Activated CD8-positive, alpha-beta memory T cell treated with anti-CD3 and anti-CD28 coated beads, Interleukin-2, amount 50 U/mL, for 24 hours (primary cell): ENCODE data around the gene APH1A.
"Not testable (repeated sequence)": the region's sequence is repeated elsewhere in the genome, so short reads cannot be mapped to it uniquely, and the experiment has no call there.

Experiments
- DNase-seq: peaks from one replicate; pipeline ENCODE4 v3.0.0-alpha.2; 2020; ENCODE audit errors: extremely low read depth

The APH1A gene

GRCh38 chr1:150268705-150269403 lies at the start of gene APH1A:
APH1A (minus strand) TSS chr1:150269016; CDS start chr1:150268810, 206 bp downstream.
- peak; percentile 87 for DNase-seq

GRCh38 chr1:150314691-150315090 lies 45.9 kb upstream of the APH1A start:
- not testable (repeated sequence) for DNase-seq

- no peak for DNase-seq
These were observed 42.9 kb upstream of the APH1A start for GRCh38 chr1:150311762-150312161.

GRCh38 chr1:150309758-150310508 lies 41.1 kb upstream of the APH1A start:
- no peak for DNase-seq

- not testable (repeated sequence) for DNase-seq
These were observed 39.8 kb upstream of the APH1A start for GRCh38 chr1:150308585-150308984.

- no peak for DNase-seq
These were observed 34.1 kb upstream of the APH1A start for GRCh38 chr1:150302902-150303301.

GRCh38 chr1:150302338-150302737 lies 33.5 kb upstream of the APH1A start:
- DNase-seq: no peak

- no peak for DNase-seq
These were observed 30.9 kb upstream of the APH1A start for GRCh38 chr1:150299716-150300115.

- DNase-seq: no peak
These were observed 26.7 kb upstream of the APH1A start for GRCh38 chr1:150295476-150295875.

GRCh38 chr1:150293433-150294253 lies 24.8 kb upstream of the APH1A start, which contains the start of gene MRPS21:
MRPS21 (plus strand) TSS chr1:150293861; CDS start chr1:150294367, 506 bp downstream.
- DNase-seq: peak; percentile 79

GRCh38 chr1:150288822-150289221 lies 20.0 kb upstream of the APH1A start:
- DNase-seq: no peak

- DNase-seq: no peak
These were observed 19.6 kb upstream of the APH1A start for GRCh38 chr1:150288382-150288781.

GRCh38 chr1:150283260-150283659 lies 14.4 kb upstream of the APH1A start:
- no peak for DNase-seq

GRCh38 chr1:150282558-150282958 lies 13.7 kb upstream of the APH1A start:
- no peak for DNase-seq

- peak; percentile 34 for DNase-seq
These were observed 13.1 kb upstream of the APH1A start, which contains the start of gene CIART for GRCh38 chr1:150281758-150282557. CIART (plus strand) TSS chr1:150282554; CDS start chr1:150283268, 714 bp downstream.

GRCh38 chr1:150281221-150281757 lies 12.5 kb upstream of the APH1A start:
- DNase-seq: no peak

GRCh38 chr1:150280138-150280707 lies 11.4 kb upstream of the APH1A start:
- no peak for DNase-seq

GRCh38 chr1:150273311-150273710 lies 4.5 kb upstream of the APH1A start:
- no peak for DNase-seq

GRCh38 chr1:150271291-150271959 lies 2.6 kb upstream of the APH1A start:
- no peak for DNase-seq

GRCh38 chr1:150269451-150269850 lies 635 bp upstream of the APH1A start:
- DNase-seq: no peak
